Mesothelial cell of epicardium (in vitro differentiated cells): ENCODE results near the gene DNAJC27. TPM values are rescaled to one million over a fixed set of nuclear protein-coding genes. Genes with fewer than 3 reads are reported as not detected.

Source experiments
- DNase-seq, 2 experiments: peaks; one replicate each; pipeline ENCODE4 v3.0.0; 2021; ENCODE audit warnings: low spot score in 2 of 2; ENCODE audit not compliant: unreplicated experiment in 2 of 2
- H3K27ac Mint-ChIP-seq: 2 replicates; pipeline ENCODE4 v1.8.0; 2021; ENCODE audit warnings: mixed read lengths
- H3K27me3 Mint-ChIP-seq: 2 replicates; pipeline ENCODE4 v1.8.0; 2021; ENCODE audit warnings: low read depth, mixed read lengths
- H3K36me3 Mint-ChIP-seq: 2 replicates; pipeline ENCODE4 v1.8.0; 2021; ENCODE audit warnings: mixed read lengths
- H3K4me1 Mint-ChIP-seq: 2 replicates; pipeline ENCODE4 v1.8.0; 2021; ENCODE audit warnings: mixed read lengths
- H3K4me3 Mint-ChIP-seq: 2 replicates; pipeline ENCODE4 v1.8.0; 2021; ENCODE audit warnings: mild to moderate bottlenecking, moderate library complexity, mixed read lengths
- H3K9me3 Mint-ChIP-seq: 2 replicates; pipeline ENCODE4 v1.8.0; 2021; ENCODE audit warnings: mixed read lengths
- total RNA-seq: library from RNA; stranded (reverse); gene quantifications from 3 replicates; pipeline ENCODE4 v1.2.1, GENCODE V29; 2021
- TF ChIP-seq, protein P1 (sequence below): fragments of 200-600 bp; sonication (generic); IDR thresholded peaks from one replicate; pipeline ENCODE4 v1.5.0; 2021; ENCODE audit warnings: antibody characterized with exemption; ENCODE audit not compliant: unreplicated experiment

The DNAJC27 gene
- total RNA-seq, 1 donor from 2014 or later: 10.9 TPM

DNA sequence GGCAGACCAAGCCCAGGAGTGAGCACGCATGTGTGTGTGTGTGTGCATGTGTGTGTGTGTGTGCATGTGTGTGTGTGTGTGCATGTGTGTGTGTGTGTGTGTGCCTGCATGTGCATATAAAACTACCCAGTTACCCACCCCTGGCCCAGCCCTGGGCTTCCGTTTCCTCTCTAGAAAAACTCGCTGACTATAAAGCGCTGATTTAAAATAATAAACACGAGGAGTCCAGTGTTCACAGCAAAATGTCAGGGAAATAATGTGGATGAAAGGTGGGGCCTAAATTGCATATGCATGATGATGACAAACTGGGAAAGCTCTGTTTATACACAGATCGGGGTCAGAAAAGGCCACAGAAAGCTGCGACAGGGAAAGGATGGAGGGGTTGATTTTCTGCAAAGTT lies 59.2 kb downstream of the DNAJC27 start:
- Mint-ChIP-seq H3K27me3 (no peaks in the 10 kb centered on the region), H3K27ac (no peak overlapping the region), H3K9me3 (peaks cover 8% of the 10 kb centered on the region), H3K4me3 (no peak overlapping the region), H3K4me1 (peaks cover 5% of the 10 kb centered on the region), H3K36me3 (peaks cover 17% of the 10 kb centered on the region)
- no peak for DNase-seq
- TF ChIP-seq, protein P1, sequence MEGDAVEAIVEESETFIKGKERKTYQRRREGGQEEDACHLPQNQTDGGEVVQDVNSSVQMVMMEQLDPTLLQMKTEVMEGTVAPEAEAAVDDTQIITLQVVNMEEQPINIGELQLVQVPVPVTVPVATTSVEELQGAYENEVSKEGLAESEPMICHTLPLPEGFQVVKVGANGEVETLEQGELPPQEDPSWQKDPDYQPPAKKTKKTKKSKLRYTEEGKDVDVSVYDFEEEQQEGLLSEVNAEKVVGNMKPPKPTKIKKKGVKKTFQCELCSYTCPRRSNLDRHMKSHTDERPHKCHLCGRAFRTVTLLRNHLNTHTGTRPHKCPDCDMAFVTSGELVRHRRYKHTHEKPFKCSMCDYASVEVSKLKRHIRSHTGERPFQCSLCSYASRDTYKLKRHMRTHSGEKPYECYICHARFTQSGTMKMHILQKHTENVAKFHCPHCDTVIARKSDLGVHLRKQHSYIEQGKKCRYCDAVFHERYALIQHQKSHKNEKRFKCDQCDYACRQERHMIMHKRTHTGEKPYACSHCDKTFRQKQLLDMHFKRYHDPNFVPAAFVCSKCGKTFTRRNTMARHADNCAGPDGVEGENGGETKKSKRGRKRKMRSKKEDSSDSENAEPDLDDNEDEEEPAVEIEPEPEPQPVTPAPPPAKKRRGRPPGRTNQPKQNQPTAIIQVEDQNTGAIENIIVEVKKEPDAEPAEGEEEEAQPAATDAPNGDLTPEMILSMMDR: no peak

DNA sequence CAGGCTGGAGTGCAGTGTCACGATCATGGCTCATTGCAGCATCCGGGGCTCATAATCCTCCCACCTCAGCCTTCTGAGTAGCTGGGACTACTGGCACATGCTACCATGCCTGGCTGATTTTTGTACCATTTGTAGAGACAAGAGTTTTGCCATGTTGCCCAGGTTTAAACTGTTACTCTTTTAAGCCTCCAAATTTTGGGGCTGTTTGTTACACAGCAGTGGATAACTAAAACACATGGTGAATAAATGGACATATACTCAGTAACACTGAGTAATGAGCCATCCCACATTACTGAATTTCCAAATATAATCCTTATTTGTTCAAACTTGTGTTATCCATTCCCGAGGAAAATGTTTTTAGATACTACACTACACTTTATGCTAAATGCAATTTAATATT lies 61.5 kb downstream of the DNAJC27 start:
- peaks cover 8% of the 10 kb centered on the region for H3K9me3 Mint-ChIP-seq
- H3K4me3 Mint-ChIP-seq: no peak overlapping the region
- TF ChIP-seq, protein P1: no peak
- H3K27ac Mint-ChIP-seq: no peak overlapping the region
- peaks cover 8% of the 10 kb centered on the region for H3K4me1 Mint-ChIP-seq
- H3K27me3 Mint-ChIP-seq: no peaks in the 10 kb centered on the region
- DNase-seq: no peak
- H3K36me3 Mint-ChIP-seq: peaks cover 17% of the 10 kb centered on the region

DNA sequence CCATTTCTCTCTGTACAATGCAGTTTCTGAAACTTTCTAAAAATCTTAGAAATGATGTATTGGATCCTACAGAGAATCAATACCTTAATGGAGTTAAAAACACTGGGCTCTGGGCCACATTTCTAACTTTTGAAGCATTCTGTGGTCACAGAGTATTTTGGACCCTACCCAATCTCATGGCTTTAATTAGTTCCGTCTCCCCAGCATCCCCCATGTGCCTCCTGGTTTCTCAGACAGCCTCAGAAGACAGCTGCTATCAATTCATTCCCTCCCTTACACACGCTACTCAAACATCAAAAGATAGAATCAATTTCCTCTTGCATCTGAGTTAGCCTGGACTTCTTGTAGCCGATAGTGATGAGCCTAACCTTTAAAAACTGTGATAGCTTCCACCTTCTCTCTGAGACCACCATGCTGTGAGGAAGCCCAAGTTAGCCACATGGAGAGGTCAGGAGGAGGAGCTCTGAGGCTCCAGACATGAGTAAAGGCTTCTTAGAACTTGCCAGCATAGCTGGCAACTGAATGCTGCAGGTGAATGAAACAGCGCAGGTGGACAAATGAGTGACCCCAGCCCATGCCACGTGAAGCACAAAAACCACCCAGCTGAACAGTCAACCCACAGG lies 62.1 kb downstream of the DNAJC27 start:
- TF ChIP-seq, protein P1: no peak
- Mint-ChIP-seq H3K27ac (no peak overlapping the region), H3K36me3 (peaks cover 17% of the 10 kb centered on the region), H3K4me3 (no peak overlapping the region), H3K4me1 (peaks cover 8% of the 10 kb centered on the region), H3K27me3 (no peaks in the 10 kb centered on the region), H3K9me3 (peaks cover 8% of the 10 kb centered on the region)
- no peak for DNase-seq

GRCh38 chr2:24908461-24908901 lies 63.3 kb downstream of the DNAJC27 start:
- Mint-ChIP-seq H3K36me3 (peaks cover 14% of the 10 kb centered on the region), H3K9me3 (peaks cover 8% of the 10 kb centered on the region), H3K27me3 (no peaks in the 10 kb centered on the region), H3K4me3 (no peak overlapping the region), H3K27ac (no peak overlapping the region), H3K4me1 (peaks cover 8% of the 10 kb centered on the region)
- TF ChIP-seq, protein P1: no peak
- DNase-seq: no peak

DNA sequence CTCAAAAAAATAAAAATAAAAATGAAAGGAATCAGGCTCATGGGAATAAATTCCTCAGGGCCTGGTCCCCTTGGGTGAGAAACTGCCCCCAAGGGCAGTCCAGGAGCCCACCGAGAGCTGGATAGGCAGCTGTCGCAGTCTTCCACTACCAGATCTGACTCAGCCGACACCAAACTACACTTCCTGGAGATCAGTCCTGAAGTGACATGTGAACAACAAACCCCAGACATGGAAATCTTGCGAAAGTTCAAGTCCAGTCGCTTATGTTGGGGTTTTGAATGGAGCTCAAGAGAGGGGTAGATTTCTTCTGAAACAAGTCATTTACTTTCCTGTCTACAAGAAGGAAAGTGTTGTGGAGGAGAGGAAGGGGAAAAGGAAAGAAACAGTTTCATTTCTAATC lies 64.6 kb downstream of the DNAJC27 start:
- TF ChIP-seq, protein P1: no peak
- no peak overlapping the region for H3K27ac Mint-ChIP-seq
- peaks cover 8% of the 10 kb centered on the region for H3K9me3 Mint-ChIP-seq
- no peaks in the 10 kb centered on the region for H3K27me3 Mint-ChIP-seq
- no peak overlapping the region for H3K4me3 Mint-ChIP-seq
- no peak for DNase-seq
- peaks cover 8% of the 10 kb centered on the region for H3K4me1 Mint-ChIP-seq
- peaks cover 18% of the 10 kb centered on the region for H3K36me3 Mint-ChIP-seq

GRCh38 chr2:24906466-24906865 lies 65.3 kb downstream of the DNAJC27 start:
- peaks cover 8% of the 10 kb centered on the region for H3K4me1 Mint-ChIP-seq
- H3K4me3 Mint-ChIP-seq: no peak overlapping the region
- peaks cover 8% of the 10 kb centered on the region for H3K9me3 Mint-ChIP-seq
- peaks cover 14% of the 10 kb centered on the region for H3K36me3 Mint-ChIP-seq
- DNase-seq: no peak
- H3K27me3 Mint-ChIP-seq: no peaks in the 10 kb centered on the region
- TF ChIP-seq, protein P1: no peak
- no peak overlapping the region for H3K27ac Mint-ChIP-seq
